ENCODE measurements around the gene NUDT19.
"Not testable (repeated sequence)": the region's sequence is repeated elsewhere in the genome, so short reads cannot be mapped to it uniquely, and the experiment has no call there.

Gene NUDT19

DNA sequence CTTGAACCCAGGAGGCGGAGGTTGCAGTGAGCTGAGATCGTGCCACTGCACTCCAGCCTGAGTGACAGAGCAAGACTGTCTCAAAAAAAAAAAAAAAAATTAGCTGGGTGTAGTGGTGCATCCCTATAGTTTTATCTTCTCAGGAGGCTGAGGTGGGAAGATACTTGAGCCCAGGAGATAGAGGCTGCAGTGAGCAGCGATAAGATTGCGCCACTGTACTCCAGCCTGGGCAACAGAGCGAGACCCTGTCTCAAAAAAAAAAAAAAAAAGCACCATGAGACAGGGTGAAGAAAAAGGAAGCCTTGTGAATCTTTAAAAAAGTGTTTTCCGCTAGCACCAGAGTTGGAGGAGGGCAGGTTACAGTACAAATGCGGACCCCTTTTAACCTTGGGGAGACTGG, 24.6 kb downstream of the NUDT19 start:
- DNase-seq (ENCODE audit: low spot score), result not testable (repeated sequence)

DNA sequence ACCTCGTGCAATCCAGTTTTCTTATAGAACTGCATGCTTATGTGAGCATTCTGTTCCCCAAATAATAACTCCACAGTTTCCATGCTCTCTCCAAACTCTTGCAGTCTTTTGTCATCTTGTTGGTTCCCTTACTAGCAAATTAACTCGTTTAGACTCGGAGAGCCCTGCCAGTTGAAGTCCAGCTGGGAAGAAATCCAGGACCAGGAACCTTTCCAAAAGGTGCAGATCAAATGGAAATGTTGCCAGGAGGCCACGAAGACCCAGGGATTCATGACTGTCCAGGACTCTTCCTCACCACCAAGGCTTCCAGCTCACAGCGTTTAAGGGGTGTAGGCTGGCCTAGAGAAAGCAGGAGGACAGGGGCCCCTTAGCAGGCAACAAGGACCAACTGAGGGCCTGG, 25.9 kb downstream of the NUDT19 start:
- DNase-seq (ENCODE audit: low spot score), result no peak

DNA sequence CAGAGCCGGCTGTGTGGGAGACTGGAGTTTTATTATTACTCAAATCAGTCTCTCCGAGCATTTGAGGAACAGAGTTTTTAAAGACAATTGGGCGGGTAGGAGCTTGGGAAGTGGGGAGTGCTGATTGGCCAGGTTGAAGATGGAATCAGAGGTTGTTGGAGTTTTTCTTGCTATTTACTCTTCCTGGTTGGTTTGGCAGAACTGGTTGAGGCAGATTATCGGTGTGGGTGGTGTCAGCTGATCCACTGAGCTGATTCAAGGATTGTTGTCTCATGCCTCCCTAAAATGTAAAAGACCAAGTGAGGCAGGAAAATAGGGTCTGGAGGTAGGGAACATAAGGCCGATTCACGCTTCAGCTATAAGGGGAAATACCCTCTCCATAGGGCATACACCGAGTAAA, 26.7 kb downstream of the NUDT19 start:
- DNase-seq (ENCODE audit: low spot score), result no peak

DNA sequence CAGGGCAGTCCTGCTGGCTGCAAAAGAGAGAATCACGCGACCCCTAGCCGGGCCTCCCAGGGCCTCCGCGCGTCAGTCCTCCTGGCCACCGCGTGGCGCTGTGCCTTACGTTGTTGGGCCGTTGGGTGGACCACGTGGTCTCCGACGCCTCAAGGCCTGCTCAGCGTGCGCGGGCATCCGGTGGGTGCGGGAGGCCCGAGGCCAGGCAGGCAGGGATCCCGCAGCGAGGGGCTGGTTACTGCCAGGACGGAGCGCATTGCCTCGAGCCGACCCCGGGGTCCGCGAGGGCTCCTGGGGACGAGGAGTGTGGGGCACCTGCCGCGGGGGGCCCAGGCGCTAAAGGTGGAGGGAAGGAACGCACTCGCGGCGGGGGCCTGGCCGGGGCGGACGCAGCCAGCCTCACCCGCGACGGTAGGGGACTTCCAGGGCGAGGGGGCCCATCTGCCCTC, 28.0 kb downstream of the NUDT19 start, which contains the start of gene TDRD12:
TSS of gene TDRD12 (plus strand) at position 157 of the 449 bp plus-strand sequence. CDS start 306 bp downstream, outside the sequence.
- no peak for DNase-seq (ENCODE audit: low spot score)

DNA sequence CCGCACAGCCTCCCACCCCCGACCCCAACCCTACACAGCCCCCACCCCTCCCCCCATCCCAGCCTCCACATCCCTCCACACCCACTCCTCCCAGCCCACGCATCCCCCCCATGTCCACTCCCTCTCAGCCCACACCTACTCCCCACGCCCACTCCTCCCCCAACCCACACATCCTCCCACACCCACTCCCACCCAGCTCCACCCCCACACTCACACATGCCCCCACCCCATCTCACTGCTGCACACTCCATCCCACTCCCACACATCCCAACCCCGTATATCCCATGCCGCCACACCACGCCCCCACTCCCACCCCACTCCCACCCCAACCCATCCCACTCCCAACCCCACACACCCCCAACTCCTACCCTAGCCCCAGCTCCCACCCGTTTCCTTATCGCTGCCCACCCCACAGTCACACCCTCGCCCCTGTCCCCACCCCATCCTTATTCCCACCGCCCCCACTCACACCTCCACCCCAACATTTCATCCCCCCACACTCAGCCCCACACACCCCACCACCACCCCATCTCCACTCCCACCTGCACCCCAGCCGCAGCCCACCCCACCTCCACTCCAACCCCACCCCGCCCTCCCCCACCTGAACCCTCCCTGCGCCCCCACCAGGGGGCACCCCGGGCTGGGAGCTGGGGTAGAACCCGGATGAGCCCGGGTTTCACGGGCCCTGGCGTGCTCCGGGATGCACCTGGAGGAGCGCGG, 28.8 kb downstream of the NUDT19 start:
- DNase-seq (ENCODE audit: low spot score), result no peak

DNA sequence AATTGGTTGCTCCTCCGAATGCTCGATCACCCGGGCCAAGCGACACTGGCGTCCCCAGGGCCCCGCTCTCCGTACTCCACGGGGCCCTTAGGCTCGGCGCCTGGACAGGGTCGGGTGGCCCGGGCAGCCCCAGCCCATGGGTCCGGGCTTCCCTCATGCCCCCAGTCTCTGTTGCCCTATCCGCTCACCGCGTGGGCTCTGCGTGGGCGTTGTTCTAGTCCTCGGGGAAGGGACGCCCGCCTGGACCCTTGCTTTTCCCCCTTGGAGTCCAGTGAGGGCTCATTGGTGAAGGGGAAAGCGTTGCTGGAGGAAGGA, 29.3 kb downstream of the NUDT19 start:
- DNase-seq (ENCODE audit: low spot score), result no peak

DNA sequence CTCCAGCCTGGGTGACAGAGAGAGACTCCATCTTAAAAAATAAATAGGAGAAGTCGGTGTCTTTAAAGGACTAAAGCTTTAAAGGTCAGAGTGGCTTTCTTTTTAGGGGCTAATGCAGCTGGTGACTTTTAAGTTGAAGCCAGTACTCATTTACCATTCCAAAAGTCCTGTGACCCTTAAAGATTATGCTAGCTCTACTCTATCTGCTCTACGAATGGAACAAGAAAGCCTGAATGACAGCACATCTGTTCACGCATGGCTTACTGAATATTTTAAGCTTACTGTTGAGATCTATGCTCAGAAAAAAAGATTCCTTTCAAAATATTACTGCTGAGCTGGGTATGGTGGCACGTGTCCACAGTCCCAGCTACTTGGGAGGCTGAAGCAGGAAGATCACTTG, 44.3 kb downstream of the NUDT19 start:
- no peak for DNase-seq (ENCODE audit: low spot score)

DNA sequence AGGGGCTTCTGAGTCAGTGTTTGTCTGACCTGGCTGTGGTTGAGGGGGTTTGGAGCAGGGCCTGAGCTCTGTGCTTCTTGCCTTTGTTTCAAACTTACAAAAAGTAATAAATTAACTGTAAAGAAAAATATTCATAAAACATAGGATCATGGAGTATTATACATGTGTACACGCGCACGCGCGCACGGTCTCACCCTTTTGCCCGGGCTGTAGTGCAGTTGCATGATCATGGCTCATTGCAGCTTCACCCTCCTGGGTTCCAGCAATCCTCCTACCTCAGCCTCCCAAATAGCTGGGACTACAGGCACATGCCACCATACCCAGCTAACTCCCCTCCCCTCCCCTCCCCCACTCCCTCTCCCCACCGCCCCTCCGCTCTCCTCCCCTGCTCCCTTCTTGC, 51.4 kb downstream of the NUDT19 start:
- DNase-seq (ENCODE audit: low spot score), result no peak

DNA sequence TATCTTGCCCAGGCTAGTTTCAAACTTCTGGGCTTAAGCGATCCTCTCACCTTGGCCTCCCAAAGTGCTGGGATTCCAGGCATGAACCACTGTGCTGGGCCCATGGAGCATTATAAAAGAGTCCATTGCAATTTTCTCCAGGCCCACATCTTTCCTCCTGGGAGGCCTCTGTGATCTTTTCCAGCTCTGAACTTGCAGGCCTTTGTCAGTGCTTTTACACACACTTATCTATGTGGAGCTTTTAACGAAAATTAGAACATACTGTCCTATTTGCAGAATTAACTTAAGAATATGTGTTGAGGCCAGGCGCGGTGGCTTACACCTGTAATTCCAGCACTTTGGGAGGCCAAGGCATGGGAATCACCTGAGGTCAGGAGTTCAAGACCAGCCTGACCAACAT, 51.8 kb downstream of the NUDT19 start:
- DNase-seq (ENCODE audit: low spot score), result no peak

DNA sequence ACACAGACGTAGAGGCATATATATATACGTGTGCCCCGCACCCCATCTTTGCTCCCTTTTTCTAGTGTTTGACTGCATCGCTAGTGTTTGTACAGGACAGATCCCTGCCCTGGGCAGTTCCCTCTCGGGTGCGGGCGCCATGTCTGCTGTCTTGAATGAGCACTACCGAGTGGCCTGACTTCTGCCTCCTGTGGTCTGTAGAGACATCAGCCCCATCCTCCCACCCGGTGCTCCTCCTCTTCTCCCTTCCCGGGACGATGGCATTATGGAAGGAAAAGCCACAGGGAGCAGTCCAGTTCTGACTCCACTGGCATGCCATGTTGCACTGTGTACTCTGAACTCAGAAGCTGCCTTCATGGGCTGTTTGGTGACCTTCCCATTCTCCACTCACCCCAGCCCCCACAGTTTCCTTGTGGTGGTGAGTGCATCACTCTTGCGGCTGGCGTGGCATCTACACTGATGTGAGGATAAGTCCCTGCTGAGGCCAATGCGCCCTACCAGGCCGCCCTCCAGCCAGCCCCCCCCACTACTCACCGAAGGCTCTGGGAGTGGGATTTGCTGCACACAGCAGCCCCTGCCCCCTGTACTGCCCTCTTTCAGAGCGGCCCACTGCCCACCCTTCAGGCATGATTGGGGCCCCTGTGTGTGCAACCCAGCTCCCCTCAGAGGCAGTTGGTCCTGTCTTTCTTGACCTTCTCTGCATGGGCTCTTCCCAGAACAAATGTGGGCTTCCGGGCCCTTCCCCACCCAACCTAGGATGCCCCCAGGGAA, 53.1 kb downstream of the NUDT19 start:
- no peak for DNase-seq (ENCODE audit: low spot score)

DNA sequence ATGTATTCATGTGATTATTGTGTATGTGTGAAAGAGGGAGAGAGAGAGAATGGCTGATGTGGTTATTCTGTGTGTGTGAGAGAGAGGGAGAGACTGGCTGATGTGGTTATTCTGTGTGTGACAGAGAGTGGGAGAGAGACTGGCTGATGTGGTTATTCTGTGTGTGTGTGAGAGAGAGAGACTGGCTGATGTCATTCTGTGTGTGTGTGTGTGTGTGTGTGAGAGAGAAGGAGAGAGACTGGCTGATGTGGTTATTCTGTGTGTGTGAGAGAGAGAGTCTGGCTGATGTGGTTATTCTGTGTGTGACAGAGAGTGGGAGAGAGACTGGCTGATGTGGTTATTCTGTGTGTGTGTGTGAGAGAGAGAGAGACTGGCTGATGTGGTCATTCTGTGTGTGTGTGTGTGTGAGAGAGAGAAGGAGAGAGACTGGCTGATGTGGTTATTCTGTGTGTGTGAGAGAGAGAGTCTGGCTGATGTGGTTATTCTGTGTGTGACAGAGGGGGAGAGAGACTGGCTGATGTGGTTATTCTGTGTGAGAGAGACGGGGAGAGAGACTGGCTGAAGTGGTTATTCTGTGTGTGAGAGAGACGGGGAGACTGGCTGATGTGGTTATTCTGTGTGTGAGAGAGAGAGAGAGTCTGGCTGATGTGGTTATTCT, 54.1 kb downstream of the NUDT19 start:
- DNase-seq (ENCODE audit: low spot score), result not testable (repeated sequence)

DNA sequence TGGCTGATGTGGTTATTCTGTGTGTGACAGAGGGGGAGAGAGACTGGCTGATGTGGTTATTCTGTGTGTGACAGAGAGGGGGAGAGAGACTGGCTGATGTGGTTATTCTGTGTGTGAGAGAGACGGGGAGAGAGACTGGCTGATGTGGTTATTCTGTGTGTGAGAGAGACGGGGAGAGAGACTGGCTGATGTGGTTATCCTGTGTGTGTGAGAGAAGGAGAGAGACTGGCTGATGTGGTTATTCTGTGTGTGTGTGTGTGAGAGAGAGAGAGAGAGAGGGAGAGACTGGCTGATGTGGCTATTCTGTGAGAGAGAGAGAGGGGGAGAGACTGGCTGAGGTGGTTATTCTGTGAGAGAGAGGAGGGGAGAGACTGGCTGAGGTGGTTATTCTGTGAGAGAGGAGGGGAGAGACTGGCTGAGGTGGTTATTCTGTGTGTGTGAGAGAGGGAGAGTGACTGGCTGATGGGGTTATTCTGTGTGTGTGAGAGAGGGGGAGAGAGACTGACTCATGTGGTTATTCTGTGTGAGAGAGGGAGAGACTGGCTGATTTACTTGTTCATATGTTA, 55.1 kb downstream of the NUDT19 start:
- peak; percentile 10 for DNase-seq (ENCODE audit: low spot score)

DNA sequence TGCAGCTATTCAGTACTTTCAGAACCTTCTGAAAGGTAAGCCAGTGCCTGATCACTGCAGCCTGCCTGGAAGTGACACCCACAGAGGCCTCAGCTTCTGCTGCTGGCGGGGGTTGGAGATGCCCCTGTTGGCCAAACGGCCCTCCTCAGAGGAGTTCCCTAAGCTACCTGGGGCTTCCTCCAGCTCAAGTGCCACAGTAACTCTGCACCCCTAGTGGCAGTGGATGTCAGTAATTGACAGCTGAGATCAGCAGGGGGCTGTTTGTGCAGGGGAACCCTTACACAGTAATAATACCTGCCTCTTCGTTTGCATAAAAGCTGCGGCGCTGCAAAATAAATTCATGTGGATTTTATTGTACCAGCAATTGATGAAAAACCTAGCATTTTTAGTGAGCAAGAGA, 56.9 kb downstream of the NUDT19 start:
- DNase-seq (ENCODE audit: low spot score), result peak; percentile 55

DNA sequence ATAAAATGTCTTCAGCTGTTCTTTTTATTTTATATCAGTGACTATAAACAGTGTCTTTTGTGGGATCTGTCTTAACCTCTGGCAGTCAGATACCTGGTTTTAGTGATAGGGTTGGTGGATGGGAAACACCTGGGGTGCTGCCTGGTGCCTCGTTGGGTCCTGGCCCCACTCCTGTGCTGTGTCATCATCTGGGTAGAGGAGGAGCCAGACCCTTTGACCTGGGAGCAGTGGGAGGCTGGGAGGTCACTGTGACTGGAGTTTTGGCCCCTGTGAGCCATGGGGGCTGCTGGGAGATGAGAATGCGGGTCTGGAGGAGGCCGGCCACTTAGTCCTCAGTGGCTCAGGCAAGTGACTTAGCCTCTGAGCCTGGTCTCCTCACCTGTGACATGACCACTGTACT, 57.3 kb downstream of the NUDT19 start:
- DNase-seq (ENCODE audit: low spot score), result no peak

DNA sequence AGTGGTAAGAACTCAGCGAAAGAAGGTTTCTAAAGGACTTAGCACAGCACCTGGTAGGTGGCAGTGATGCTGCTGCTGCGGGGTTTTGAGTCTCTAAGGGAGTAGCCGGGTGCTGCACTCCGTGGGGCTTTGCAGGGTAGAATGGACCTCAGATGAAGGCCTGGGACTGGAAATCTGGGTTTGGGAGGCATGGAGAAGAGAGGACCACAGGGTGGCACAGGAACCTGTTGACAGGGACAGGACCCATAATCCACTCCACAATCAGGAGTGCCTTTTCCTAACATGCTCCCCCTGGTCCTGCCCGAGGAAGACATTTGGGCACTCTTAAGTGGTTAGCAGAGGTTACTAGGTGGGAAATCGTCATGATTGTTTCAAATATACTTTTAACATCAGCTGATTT, 57.7 kb downstream of the NUDT19 start:
- DNase-seq (ENCODE audit: low spot score), result no peak

DNA sequence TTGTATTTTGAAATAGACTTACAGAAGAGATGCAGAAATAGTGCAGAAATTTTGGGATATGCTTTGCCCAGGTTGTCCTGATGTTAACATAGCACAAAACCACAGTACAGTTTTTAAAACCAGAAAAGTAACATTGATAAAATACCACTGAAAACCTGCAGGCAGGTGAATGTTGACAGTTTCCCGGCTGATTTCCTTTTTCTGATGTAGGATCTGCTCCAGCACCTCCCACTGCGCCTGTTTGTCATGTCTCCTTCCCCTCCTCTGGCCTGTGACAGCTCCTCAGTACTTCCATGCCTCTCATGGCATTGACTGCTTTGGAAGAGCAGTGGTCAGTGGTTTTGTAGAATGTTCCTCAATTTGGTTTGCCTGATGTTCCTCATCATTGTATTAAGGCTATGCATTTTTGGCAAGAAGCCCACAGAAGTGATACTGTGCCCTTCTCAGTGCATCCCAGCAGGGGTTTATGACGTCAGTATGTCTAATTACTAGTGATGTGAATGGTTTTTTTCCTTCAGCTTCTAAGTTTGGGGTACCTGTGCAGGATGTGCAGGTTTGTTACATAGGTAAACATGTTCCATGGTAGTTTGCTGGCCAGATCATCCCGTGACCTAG, 58.9 kb downstream of the NUDT19 start:
- DNase-seq (ENCODE audit: low spot score), result peak; percentile 27

DNA sequence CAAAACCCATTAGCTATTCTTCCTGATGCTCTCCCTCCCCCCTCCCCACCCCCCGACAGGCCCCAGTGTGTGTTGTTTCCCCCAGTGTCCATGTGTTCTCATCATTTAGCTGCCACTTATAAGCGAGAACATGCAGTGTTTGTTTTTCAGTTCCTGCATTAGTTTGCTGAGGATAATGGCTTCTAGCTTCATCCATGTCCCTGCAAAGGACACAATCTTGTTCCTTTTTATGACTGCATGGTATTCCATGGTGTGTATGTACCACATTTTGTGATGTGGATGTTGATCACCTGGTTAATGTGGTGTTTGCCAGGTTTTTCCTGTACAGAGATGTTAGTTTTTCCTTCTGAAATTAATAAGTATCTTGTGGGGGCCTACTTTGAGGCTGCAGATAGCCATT, 59.4 kb downstream of the NUDT19 start:
- DNase-seq (ENCODE audit: low spot score), result no peak

DNA sequence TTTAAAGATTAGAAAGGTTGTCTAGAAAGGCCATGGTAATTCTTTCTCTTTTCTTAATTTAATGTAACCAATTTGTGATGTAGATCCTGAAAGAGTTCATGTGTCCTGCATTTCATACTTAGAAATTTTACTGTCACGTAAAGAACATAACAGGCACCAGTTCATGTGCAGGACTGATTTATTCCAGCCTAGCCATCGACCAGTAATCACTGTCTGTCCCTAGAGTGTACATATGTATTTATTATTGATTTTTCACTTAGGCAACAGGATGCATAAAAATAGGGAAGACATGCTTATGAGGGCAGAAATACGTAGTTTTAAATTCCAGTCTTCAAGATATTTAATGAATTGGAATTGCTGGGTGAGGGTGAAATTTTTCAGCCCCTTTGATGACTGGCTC, 65.6 kb downstream of the NUDT19 start:
- DNase-seq (ENCODE audit: low spot score), result no peak

Data from NAMALWA (cell line).